Keratinocyte (primary cell): Measurements from ENCODE around the gene PCIF1.

ENCODE experiments used
- CTCF ChIP-seq, 3 experiments: IDR thresholded peaks in 1 of 3; conservative IDR thresholded peaks in 1 of 3; optimal IDR thresholded peaks in 1 of 3; 2 replicates in 2 of 3; 3 replicates in 1 of 3; pipeline versions ENCODE3 to v1.5.1; 2011; ENCODE audit warnings: low read length in 3 of 3, mild to moderate bottlenecking in 3 of 3, moderate library complexity in 2 of 3, control low read depth in 1 of 3, inconsistent platforms in 1 of 3; ENCODE audit not compliant: insufficient read depth in 2 of 3; ENCODE audit errors: extremely low read depth in 1 of 3
- EZH2 ChIP-seq: IDR thresholded peaks from one replicate; pipeline ENCODE4 v1.6.1; 2012; ENCODE audit warnings: inconsistent platforms, mild to moderate bottlenecking, low read length, moderate library complexity

DNA sequence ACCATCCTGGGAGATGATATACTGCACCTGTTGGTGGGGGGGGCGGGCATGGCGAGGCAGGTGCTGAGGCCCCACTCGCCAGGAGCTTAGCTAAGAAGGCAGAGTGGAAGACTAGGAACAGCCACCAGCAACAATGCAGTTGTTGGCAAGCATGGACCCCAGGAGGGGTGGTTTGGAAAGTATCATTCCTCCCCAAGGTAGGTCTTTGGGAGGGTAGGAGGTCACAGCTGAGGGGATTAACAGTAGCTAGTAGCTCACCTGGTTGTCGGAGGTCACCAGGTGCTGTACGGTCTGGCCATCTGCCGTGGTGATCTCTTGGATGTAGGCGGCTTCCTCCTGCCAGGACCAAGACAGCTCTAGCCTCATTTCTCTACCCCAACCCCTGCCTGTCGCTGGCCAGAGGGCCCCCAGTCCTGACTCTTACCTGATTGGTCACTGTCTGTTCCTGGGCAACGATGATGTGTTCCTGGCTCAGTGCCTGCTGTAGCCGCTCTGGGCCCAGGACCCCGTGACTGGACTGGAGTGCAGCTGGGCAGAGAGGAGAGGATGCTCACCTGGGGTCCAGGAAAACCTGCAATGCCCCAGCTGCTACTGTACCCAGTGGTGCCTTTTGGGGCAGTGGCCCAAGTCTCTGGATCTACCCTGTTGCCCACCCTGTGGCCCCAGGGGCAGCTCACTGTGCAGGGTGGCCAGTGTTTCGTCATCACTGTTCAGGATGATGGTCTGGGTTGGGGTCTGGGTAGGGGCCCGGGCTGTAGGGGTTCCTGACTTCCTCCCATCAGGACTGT is 15.3 kb downstream of the PCIF1 start:
- TF ChIP-seq EZH2: no peak
- no peak for TF ChIP-seq CTCF (optimal IDR thresholded peaks at IDR 0.05 in 1 of 3, IDR thresholded peaks at IDR 0.05 in 1 of 3, conservative IDR thresholded peaks at IDR 0.05 in 1 of 3; ENCODE audit: extremely low read depth in 1 of 3, insufficient read depth in 2 of 3, low read length in 3 of 3)
